Stimulated activated CD8-positive, alpha-beta memory T cell treated with anti-CD3 and anti-CD28 coated beads, Interleukin-4, amount 100 ng/mL, for 24 hours (primary cell): ENCODE results near the gene ALDH1B1.
"Not testable (repeated sequence)": the region's sequence is repeated elsewhere in the genome, so short reads cannot be mapped to it uniquely, and the experiment has no call there.

Source experiments
- DNase-seq: peaks from one replicate; pipeline ENCODE4 v3.0.0-alpha.2; 2020; ENCODE audit warnings: low read depth

The ALDH1B1 gene

DNA sequence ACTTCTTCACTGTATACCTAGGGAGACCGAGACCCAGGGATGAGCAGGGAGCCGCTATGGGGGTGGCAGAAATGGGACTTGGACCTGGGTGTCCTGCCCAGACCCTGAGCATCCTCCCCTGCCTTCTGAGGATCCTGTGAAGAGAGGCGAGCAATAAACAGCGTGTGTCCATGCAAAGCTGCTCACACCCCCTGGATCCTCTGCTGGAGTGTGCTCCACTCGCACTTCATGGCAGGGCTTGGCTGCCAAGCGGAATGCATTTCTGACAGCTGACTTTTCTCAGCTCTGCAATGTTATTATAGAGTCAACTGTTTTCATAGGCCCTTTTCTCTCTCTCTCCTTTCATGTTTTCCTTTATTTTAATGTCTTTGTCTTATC is 31.0 kb upstream of the ALDH1B1 start:
- no peak for DNase-seq

DNA sequence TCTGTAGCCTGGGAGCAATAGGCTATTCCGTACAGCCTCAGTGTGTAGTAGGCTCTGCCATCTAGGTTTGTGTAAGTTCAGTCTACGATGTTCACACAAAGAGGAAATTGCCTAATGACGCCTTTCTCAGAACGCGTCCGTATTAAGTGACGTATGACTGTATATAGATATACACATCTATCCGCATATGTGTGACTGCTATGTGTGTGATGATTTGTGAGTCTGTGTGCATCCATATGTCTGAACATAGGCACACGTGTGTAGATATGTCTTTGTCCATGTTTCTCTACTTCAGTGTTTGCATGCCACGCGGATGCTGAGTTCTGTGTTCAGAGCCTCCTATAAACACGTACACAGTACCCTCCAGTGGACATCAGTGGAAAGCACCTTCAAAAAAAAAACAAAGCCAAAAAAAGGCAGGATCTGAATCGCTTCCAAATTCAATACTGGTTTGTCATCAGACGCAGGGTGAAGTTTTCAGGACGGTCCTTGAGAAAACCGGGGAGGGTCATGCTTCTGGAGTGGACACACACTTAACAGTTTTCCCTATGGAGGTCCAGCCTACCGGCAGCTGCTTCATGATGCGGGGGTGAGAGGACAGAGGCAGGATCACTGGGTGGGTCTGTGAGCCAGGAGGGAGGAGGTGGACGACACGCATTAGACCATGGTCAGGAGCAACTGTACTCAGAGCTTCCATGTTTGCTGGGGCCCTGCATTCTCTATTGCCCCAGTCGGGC is 29.5 kb upstream of the ALDH1B1 start:
- no peak for DNase-seq

GRCh38 chr9:38363589-38363925 is 28.9 kb upstream of the ALDH1B1 start:
- DNase-seq: no peak

GRCh38 chr9:38367898-38368297 is 24.6 kb upstream of the ALDH1B1 start:
- no peak for DNase-seq

DNA sequence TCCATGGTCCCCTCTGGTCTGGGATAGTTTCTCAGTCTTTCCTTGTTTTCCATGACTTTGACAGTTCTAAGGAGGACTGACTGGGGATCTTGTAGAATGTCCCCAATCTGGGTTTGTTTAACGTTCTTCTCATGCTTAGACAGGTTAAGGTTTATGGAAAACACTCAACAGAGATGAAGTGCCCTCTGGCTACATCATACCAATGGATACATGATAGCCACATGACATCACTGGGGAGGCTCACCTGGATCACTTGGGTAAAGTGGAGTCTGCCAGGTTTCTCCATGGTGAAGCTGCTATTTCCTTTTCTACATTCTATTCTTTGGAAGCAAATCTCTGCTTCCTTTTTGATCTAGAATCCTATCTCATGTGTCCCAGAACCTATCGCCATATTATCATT is 23.8 kb upstream of the ALDH1B1 start:
- no peak for DNase-seq

DNA sequence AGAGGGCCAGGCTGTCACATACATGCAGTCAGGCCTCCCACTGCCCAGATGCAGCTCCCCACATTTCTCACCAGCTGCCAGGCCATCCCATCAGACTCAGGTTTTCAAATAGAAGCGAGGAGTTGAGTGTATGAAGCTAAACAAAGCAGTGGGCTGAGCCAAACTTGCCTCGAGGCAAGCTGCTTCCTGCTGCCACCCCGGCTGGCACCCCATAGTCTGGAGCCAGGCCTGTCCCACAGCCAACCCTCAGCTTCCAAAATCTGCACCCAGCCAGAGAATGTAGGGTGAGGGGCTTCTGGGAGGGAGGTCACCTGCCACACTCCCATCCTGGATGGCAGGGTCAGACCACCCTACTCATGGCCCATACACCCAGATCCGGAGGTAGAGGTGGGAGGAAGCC is 22.3 kb upstream of the ALDH1B1 start:
- no peak for DNase-seq

GRCh38 chr9:38371495-38371894 is 21.0 kb upstream of the ALDH1B1 start:
- DNase-seq: no peak

DNA sequence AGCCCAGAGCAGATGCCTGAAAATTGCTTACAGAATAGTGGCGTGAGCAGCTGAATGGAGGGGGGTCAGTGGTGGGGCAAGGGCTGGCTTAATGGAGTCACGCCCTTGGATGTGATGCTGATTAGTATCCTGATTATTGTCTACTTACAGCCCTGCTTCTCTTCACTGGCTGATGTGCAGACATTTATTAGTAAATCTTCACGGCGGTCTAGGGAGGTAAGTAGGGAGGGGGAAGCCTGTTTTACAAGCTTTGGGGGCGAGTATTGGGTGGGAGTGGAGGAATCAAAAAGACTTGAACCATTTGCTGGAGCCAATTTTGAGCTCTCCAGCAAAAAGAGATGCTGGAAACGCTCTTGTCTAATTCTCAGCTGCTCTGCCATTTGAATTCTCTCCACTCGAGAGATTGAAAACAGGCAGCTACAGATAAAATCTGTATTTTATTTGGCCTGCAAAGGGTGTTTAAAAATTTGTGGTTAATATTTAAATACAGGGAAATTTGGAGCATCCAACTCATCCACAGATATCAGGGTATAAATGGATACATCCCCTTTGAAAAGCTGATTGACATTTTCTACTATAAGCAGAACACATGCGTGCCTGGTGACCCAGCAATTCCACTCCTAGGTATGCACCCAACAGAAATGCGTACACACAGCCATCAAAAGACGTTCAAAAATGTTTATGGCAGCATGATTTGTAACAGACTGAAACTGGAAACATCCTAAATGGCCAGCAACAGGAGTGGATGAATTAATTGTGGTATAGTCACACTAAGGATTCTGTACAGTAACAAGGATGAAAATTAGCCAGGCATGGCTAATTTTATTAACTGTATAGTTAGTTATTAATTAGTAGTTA is 19.5 kb upstream of the ALDH1B1 start:
- DNase-seq: no peak

DNA sequence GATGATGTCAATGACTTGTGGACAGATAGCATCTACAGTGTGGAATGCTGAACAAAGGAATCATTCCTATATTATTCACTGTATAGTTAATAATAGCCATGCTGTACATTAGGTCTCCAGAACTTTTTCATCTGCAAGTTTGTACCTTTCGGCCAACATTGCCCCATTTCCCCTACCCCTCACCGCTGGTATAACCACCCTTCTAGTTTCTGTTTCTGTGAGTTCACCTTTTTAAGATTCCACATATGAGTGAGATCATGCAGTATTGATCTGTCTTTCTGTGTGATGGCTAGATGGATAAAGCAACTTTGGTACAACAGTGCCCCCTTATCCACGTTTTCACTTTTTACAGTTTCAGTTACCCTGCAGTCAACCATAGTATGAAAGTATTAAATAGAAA is 18.8 kb upstream of the ALDH1B1 start:
- no peak for DNase-seq

GRCh38 chr9:38374847-38375571 is 17.5 kb upstream of the ALDH1B1 start:
- DNase-seq: no peak

- no peak for DNase-seq
Observed at GRCh38 chr9:38375572-38375963, 16.9 kb upstream of the ALDH1B1 start.

DNA sequence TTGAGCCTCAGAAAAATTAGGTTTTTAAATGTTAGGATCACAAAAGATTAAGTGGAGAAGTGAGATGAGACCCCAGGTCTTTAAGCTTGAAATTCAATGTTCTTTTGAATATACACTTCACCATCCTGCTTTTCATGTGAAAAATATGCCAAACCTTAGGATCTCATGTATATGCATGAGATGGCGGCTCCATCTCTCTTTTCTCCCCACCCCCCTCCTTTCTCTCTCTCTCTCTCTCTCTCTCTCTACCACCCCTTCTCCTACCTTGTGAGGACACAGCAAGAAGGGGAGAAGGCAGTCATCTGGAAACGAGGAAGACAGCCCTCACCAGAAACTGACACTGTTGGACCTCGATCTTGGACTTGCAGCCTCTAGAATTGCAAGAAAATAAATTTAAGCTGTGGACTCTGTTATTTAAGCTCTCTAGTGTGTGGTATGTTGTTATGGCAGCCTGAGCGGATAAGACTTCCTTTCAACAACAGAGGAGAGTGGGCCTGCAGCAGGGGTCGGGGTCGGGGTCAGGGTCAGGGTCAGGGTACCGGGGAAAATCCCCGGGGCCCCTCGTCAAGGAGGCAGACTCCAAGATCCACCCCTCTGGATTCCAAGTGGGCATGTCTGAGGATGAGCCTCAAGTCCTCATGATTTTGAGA is 16.4 kb upstream of the ALDH1B1 start:
- DNase-seq: no peak

DNA sequence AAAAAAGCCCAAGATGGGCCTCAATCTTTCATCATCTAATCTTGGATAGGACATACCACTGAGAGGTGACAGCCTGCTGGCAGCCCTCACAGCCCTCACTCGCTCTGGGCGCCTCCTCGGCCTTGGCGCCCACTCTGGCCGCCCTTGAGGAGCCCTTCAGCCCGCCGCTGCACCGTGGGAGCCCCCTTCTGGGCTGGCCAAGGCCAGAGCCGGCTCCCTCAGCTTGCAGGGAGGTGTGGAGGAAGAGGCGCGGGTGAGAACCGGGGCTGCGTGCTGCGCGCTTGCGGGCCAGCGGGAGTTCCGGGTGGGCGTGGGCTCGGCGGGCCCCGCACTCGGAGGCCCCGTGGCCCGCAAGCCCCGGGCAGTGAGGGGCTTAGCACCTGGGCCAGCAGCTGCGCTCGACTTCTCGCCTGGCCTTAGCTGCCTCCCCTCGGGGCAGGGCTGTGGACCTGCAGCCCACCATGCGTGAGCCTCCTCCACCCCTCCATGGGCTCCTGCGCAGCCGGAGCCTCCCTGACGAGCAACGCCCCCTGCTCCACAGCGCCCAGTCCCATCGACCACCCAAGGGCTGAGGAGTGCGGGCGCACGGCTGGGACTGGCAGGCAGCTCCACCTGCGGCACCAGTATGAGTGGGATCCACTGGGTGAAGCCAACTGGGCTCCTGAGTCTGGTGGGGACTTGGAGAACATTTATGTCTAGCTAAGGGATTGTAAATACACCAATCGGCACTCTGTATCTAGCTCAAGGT is 15.0 kb upstream of the ALDH1B1 start:
- DNase-seq: not testable (repeated sequence)

- DNase-seq: no peak
Observed at GRCh38 chr9:38380230-38380871, 12.2 kb upstream of the ALDH1B1 start.

- no peak for DNase-seq
Observed at GRCh38 chr9:38380872-38381534, 11.5 kb upstream of the ALDH1B1 start.

DNA sequence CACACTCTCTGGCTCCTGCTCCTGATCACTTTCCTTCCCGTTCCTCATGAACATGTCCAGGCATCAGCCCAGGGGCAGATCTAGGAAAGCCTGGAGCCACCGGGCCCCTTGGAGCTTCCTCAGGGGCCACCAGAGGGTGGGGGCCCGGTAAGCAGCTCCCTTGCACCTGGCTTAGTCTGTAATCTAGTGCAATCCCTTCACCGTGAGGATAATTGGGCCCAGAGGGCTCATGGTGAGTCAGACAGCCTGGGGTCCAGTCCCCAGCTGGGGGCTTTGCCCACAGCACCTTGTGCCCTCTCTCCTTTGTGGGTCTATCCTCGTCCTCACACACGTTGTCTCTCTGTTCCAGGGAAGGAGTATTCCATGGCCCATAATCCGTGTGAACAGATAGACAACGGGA is 10.4 kb upstream of the ALDH1B1 start:
- DNase-seq: no peak

DNA sequence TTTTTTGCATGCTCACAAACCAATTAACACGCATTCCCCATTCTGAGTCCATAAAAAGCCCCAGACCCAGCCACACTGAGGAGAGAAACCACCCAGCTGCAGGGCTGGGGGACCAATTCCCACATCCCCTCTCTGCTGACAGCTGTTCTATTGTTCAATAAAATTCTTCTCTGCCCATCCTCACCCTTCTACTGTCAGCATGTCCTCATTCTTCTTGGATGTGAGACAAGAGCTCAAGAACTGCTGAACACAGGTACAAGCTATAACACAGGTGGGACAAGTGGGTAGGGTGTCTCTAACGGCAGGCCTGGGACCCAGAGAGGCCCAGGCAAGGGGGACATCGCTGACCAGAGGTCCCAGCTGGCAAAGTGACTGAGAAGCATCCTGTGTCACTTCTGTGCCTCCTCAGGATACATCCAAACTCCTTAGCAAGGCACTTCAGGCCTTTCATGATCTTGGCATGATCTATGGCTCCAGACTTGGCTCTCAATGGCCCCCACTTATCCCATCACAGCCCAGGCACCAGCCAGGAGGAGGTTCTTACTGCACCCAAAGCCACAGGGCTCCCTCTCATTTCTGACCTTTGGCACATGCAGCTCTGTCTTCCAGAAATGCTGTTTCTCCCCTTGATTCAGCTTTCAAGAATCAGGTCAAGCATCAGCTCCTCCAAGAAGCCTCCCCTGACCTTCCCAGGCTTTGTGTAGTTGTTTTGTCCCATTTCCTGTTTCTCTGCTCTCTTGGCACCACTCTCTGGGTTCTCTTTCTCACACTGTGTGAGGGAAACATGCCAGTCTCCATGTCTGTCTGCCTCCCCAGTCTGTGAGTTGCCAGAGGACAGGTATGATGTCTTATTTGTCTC is 7.3 kb upstream of the ALDH1B1 start:
- no peak for DNase-seq

- no peak for DNase-seq
Observed at GRCh38 chr9:38385896-38386295, 6.6 kb upstream of the ALDH1B1 start.

DNA sequence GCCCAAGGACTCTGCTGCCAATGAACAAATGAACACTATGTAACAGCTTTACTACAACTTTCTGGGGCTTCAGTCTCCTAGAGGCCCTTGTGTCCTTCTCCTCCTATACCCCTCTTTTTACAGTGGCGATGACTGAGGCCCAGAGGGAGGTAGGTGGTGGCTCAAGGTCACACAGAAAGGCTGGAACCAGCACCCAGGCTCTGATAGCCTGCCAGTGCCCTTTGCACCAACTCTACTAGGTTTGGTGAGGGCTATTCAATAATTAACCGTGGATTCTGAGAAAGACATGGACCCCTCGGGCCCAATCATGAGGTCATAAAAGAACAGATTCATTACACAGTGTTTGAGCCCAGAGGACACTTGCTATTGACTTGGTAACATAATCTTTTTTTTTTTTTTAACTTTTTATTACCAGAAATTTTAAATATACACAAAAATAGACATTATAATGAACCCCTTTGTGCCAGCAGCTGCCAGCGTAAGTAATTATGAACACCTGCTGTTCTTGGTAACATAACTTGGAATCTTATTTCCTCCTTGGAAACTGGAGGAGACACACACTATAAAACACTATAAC is 6.1 kb upstream of the ALDH1B1 start:
- DNase-seq: no peak
